Measurements from ENCODE around the gene PTGER4. TPM values are rescaled to one million over a fixed set of nuclear protein-coding genes. Genes with fewer than 3 reads are reported as not detected.

The PTGER4 gene
- total RNA-seq, 1 donor from 2014 or later = 48.3 TPM

GRCh38 chr5:40733879-40734563, 54.3 kb downstream of the PTGER4 start:
- Histone ChIP-seq H3K36me3 (peaks cover 0 to under 1% of the 10 kb centered on the region in 2 donors), H3K27me3 (no peaks in the 10 kb centered on the region), H3K4me1 (peaks cover 0 to 5% of the 10 kb centered on the region in 2 donors), H3K9me3 (no peaks in the 10 kb centered on the region), H3K4me3 (no peak overlapping the region), H3K27ac (no peak overlapping the region)
- no peak for DNase-seq (ENCODE audit: low spot score in 2 of 2)
- intact Hi-C loops (cut with DNase I) = loop anchor here (10.0 kb wide), 1 partner anchor 1149 kb away; no protein-coding TSS in a partner anchor
- TF ChIP-seq CTCF (IDR thresholded peaks at IDR 0.05) = no peak

- no peak for DNase-seq (ENCODE audit: low spot score in 2 of 2)
- peaks cover 0 to 5% of the 10 kb centered on the region in 2 donors for H3K4me1 ChIP-seq
- H3K9me3 ChIP-seq = no peaks in the 10 kb centered on the region
- no peaks in the 10 kb centered on the region for H3K27me3 ChIP-seq
- no peak overlapping the region for H3K27ac ChIP-seq
- peaks cover 0 to 6% of the 10 kb centered on the region in 2 donors for H3K36me3 ChIP-seq
- no peak for TF ChIP-seq CTCF (IDR thresholded peaks at IDR 0.05)
- intact Hi-C loops (cut with DNase I) = loop anchor here (10.0 kb wide), 1 partner anchor 1150 kb away; no protein-coding TSS in a partner anchor
- H3K4me3 ChIP-seq = no peak overlapping the region
Measured at GRCh38 chr5:40734986-40735385, 55.3 kb downstream of the PTGER4 start.

- no peak overlapping the region for H3K27ac ChIP-seq
- H3K4me1 ChIP-seq = peaks cover 0 to 5% of the 10 kb centered on the region in 2 donors
- peaks cover 0 to 10% of the 10 kb centered on the region in 2 donors for H3K36me3 ChIP-seq
- no peak for TF ChIP-seq CTCF (IDR thresholded peaks at IDR 0.05)
- H3K27me3 ChIP-seq = no peaks in the 10 kb centered on the region
- no peaks in the 10 kb centered on the region for H3K9me3 ChIP-seq
- intact Hi-C loops (cut with DNase I) = loop anchor here (10.0 kb wide), 1 partner anchor 1151 kb away; no protein-coding TSS in a partner anchor
- no peak for DNase-seq (ENCODE audit: low spot score in 2 of 2)
- no peak overlapping the region for H3K4me3 ChIP-seq
Measured at GRCh38 chr5:40735609-40736008, 55.9 kb downstream of the PTGER4 start.

GRCh38 chr5:40736103-40736875, 56.6 kb downstream of the PTGER4 start:
- Histone ChIP-seq H3K36me3 (peaks cover 0 to 16% of the 10 kb centered on the region in 2 donors), H3K27me3 (no peaks in the 10 kb centered on the region), H3K27ac (no peak overlapping the region), H3K9me3 (no peaks in the 10 kb centered on the region), H3K4me1 (peaks cover 0 to 5% of the 10 kb centered on the region in 2 donors), H3K4me3 (no peak overlapping the region)
- peak; percentile 47 to 68 (median 56) for TF ChIP-seq CTCF (IDR thresholded peaks at IDR 0.05)
- intact Hi-C loops (cut with DNase I) = loop anchor here (10.0 kb wide), 1 partner anchor 1151 kb away; no protein-coding TSS in a partner anchor
- DNase-seq (ENCODE audit: low spot score in 2 of 2) = no peak

GRCh38 chr5:40738502-40738901, 58.8 kb downstream of the PTGER4 start:
- no peaks in the 10 kb centered on the region for H3K27me3 ChIP-seq
- no peak overlapping the region for H3K27ac ChIP-seq
- peaks cover 0 to 25% of the 10 kb centered on the region in 2 donors for H3K36me3 ChIP-seq
- no peak for DNase-seq (ENCODE audit: low spot score in 2 of 2)
- intact Hi-C loops (cut with DNase I) = loop anchor here (10.0 kb wide), 1 partner anchor 1154 kb away; no protein-coding TSS in a partner anchor
- H3K4me3 ChIP-seq = no peak overlapping the region
- no peaks in the 10 kb centered on the region for H3K9me3 ChIP-seq
- no peak for TF ChIP-seq CTCF (IDR thresholded peaks at IDR 0.05)
- peaks cover 0 to 4% of the 10 kb centered on the region in 2 donors for H3K4me1 ChIP-seq

Other genes with a start within 250 kb of the PTGER4 start
- gene TTC33, start 76.0 kb downstream of the PTGER4 start, total RNA-seq = 7.0 TPM
- 90.3 TPM for gene PRKAA1, start 118.5 kb downstream of the PTGER4 start, total RNA-seq
- gene RPL37, start 155.3 kb downstream of the PTGER4 start, total RNA-seq = 22.1 TPM
- gene CARD6, start 161.5 kb downstream of the PTGER4 start, total RNA-seq = 8.2 TPM
- 179 TPM for gene C7, start 229.6 kb downstream of the PTGER4 start, total RNA-seq